ENCODE data around the gene NPAS2.

Gene NPAS2

GRCh38 chr2:100870652-100871531, 51.0 kb downstream of the NPAS2 start:
- DNase-seq (ENCODE audit: low read depth in 1 of 2, low spot score in 1 of 2) = peak in 1 of 2 experiments; percentile 37
- no peak for TF ChIP-seq JUND (IDR thresholded peaks at IDR 0.05; ENCODE audit: low read depth)
- in situ Hi-C loops (cut with HindIII; ENCODE audit: low pct_unique_long_range_greater_than_20kb, low sequenced_read_pairs) = no loop called here

GRCh38 chr2:100875516-100876230, 55.7 kb downstream of the NPAS2 start:
- TF ChIP-seq JUND (IDR thresholded peaks at IDR 0.05; ENCODE audit: low read depth) = no peak
- in situ Hi-C loops (cut with HindIII; ENCODE audit: low pct_unique_long_range_greater_than_20kb, low sequenced_read_pairs) = no loop called here
- DNase-seq (ENCODE audit: low read depth in 1 of 2, low spot score in 1 of 2) = no peak

- in situ Hi-C loops (cut with HindIII; ENCODE audit: low pct_unique_long_range_greater_than_20kb, low sequenced_read_pairs) = no loop called here
- no peak for TF ChIP-seq JUND (IDR thresholded peaks at IDR 0.05; ENCODE audit: low read depth)
- DNase-seq (ENCODE audit: low read depth in 1 of 2, low spot score in 1 of 2) = no peak
These were observed 56.4 kb downstream of the NPAS2 start for GRCh38 chr2:100876231-100876860.

GRCh38 chr2:100877555-100877954, 57.6 kb downstream of the NPAS2 start:
- TF ChIP-seq JUND (IDR thresholded peaks at IDR 0.05; ENCODE audit: low read depth) = no peak
- in situ Hi-C loops (cut with HindIII; ENCODE audit: low pct_unique_long_range_greater_than_20kb, low sequenced_read_pairs) = no loop called here
- no peak for DNase-seq (ENCODE audit: low read depth in 1 of 2, low spot score in 1 of 2)

GRCh38 chr2:100878000-100878791, 58.3 kb downstream of the NPAS2 start:
- no peak for TF ChIP-seq JUND (IDR thresholded peaks at IDR 0.05; ENCODE audit: low read depth)
- in situ Hi-C loops (cut with HindIII; ENCODE audit: low pct_unique_long_range_greater_than_20kb, low sequenced_read_pairs) = no loop called here
- DNase-seq (ENCODE audit: low read depth in 1 of 2, low spot score in 1 of 2) = peak in 1 of 2 experiments; percentile 57

GRCh38 chr2:100879296-100879695, 59.4 kb downstream of the NPAS2 start:
- no peak for DNase-seq (ENCODE audit: low read depth in 1 of 2, low spot score in 1 of 2)
- no peak for TF ChIP-seq JUND (IDR thresholded peaks at IDR 0.05; ENCODE audit: low read depth)
- in situ Hi-C loops (cut with HindIII; ENCODE audit: low pct_unique_long_range_greater_than_20kb, low sequenced_read_pairs) = no loop called here

- in situ Hi-C loops (cut with HindIII; ENCODE audit: low pct_unique_long_range_greater_than_20kb, low sequenced_read_pairs) = no loop called here
- TF ChIP-seq JUND (IDR thresholded peaks at IDR 0.05; ENCODE audit: low read depth) = no peak
- DNase-seq (ENCODE audit: low read depth in 1 of 2, low spot score in 1 of 2) = no peak
These were observed 60.1 kb downstream of the NPAS2 start for GRCh38 chr2:100880036-100880435.

- in situ Hi-C loops (cut with HindIII; ENCODE audit: low pct_unique_long_range_greater_than_20kb, low sequenced_read_pairs) = no loop called here
- TF ChIP-seq JUND (IDR thresholded peaks at IDR 0.05; ENCODE audit: low read depth) = no peak
- no peak for DNase-seq (ENCODE audit: low read depth in 1 of 2, low spot score in 1 of 2)
These were observed 60.8 kb downstream of the NPAS2 start for GRCh38 chr2:100880730-100881129.

GRCh38 chr2:100882645-100883613, 63.0 kb downstream of the NPAS2 start:
- in situ Hi-C loops (cut with HindIII; ENCODE audit: low pct_unique_long_range_greater_than_20kb, low sequenced_read_pairs) = no loop called here
- no peak for TF ChIP-seq JUND (IDR thresholded peaks at IDR 0.05; ENCODE audit: low read depth)

GRCh38 chr2:100884145-100884621, 64.2 kb downstream of the NPAS2 start:
- in situ Hi-C loops (cut with HindIII; ENCODE audit: low pct_unique_long_range_greater_than_20kb, low sequenced_read_pairs) = no loop called here
- no peak for DNase-seq (ENCODE audit: low read depth in 1 of 2, low spot score in 1 of 2)
- no peak for TF ChIP-seq JUND (IDR thresholded peaks at IDR 0.05; ENCODE audit: low read depth)

More at GRCh38 chr2:100882645-100883613, 63.0 kb downstream of the NPAS2 start:
- no peak for DNase-seq (ENCODE audit: low read depth in 1 of 2, low spot score in 1 of 2)

GRCh38 chr2:100886085-100886484, 66.1 kb downstream of the NPAS2 start:
- in situ Hi-C loops (cut with HindIII; ENCODE audit: low pct_unique_long_range_greater_than_20kb, low sequenced_read_pairs) = no loop called here
- DNase-seq (ENCODE audit: low read depth in 1 of 2, low spot score in 1 of 2) = no peak
- no peak for TF ChIP-seq JUND (IDR thresholded peaks at IDR 0.05; ENCODE audit: low read depth)

Data from T47D (cell line).